Posterior vena cava (tissue), 2 donors: Measurements from ENCODE around the gene TAF11L7. TPM values are rescaled to one million over a fixed set of nuclear protein-coding genes. Genes with fewer than 3 reads are reported as not detected.
"Not testable (repeated sequence)": the region's sequence is repeated elsewhere in the genome, so short reads cannot be mapped to it uniquely, and the experiment has no call there.

Experiments used
- DNase-seq: peaks from one replicate; pipeline ENCODE4 v3.0.0-alpha.2; 2020; ENCODE audit warnings: low spot score
- intact Hi-C, 2 donors: fragments of 100-400 bp; cut with DNase I; formaldehyde crosslinking; loops; one replicate each; pipeline versions ENCODE4 v1.14.1 to v1.14.2; 2022 to 2023
- long read RNA-seq, 2 donors: library from polyadenylated mRNA; unstranded; transcript quantifications; one replicate each; pipeline ENCODE4 v2.0.0, GENCODE V29; 2020 to 2021
- total RNA-seq, 2 donors: library from RNA; stranded (reverse); fragmentation: NEBNext Ultra II Directional; extraction: Animal tissue kit (Norgen Biotek cat#: 25700); gene quantifications; one replicate each; pipeline ENCODE4 v1.2.1, GENCODE V29; 2021
- donor health status: DM: yes; HTN: yes; CAD: no.
- donor health status: DM: yes; HTN: yes; CAD: no.

The TAF11L7 gene
- not detected for total RNA-seq
- long read RNA-seq, donor 1: 0 reads
- long read RNA-seq, donor 2: 0 reads

- DNase-seq, intact Hi-C loops: not testable (repeated sequence)
These were observed at the start of gene TAF11L7 for GRCh38 chr5:17585658-17586057. TAF11L7 (minus strand) TSS chr5:17585758.

GRCh38 chr5:17634160-17634559 is 48.6 kb upstream of the TAF11L7 start, which contains the start of gene TAF11L14:
TAF11L14 (plus strand) TSS chr5:17634460.
- DNase-seq: no peak
- intact Hi-C loops: no loop called here

GRCh38 chr5:17631788-17632187 is 46.2 kb upstream of the TAF11L7 start, which contains the start of gene TAF11L13:
TAF11L13 (plus strand) TSS chr5:17632088.
- intact Hi-C loops, DNase-seq: not testable (repeated sequence)

- DNase-seq: no peak
- intact Hi-C loops: no loop called here
These were observed 40.1 kb upstream of the TAF11L7 start for GRCh38 chr5:17625686-17626085.

GRCh38 chr5:17620627-17621026 is 35.1 kb upstream of the TAF11L7 start:
- DNase-seq: no peak
- intact Hi-C loops: no loop called here

GRCh38 chr5:17619354-17619753 is 33.8 kb upstream of the TAF11L7 start:
- no peak for DNase-seq
- intact Hi-C loops: no loop called here

GRCh38 chr5:17614872-17615605 is 29.5 kb upstream of the TAF11L7 start:
- no peak for DNase-seq

GRCh38 chr5:17610092-17610491 is 24.5 kb upstream of the TAF11L7 start, which contains the start of gene TAF11L12:
TAF11L12 (plus strand) TSS chr5:17610392.
- peak; percentile 42 for DNase-seq
- intact Hi-C loops: not testable (repeated sequence)

More at GRCh38 chr5:17614872-17615605, 29.5 kb upstream of the TAF11L7 start:
- intact Hi-C loops: no loop called here

- peak; percentile 23 for DNase-seq
- intact Hi-C loops: not testable (repeated sequence)
These were observed 21.9 kb upstream of the TAF11L7 start for GRCh38 chr5:17607461-17607860.

GRCh38 chr5:17604951-17605350 is 19.4 kb upstream of the TAF11L7 start:
- DNase-seq: peak; percentile 69
- intact Hi-C loops: no loop called here

GRCh38 chr5:17603880-17604279 is 18.3 kb upstream of the TAF11L7 start, which contains the start of gene TAF11L11:
TAF11L11 (plus strand) TSS chr5:17604183.
- intact Hi-C loops: not testable (repeated sequence)
- peak; percentile 38 for DNase-seq

GRCh38 chr5:17597728-17598127 is 12.2 kb upstream of the TAF11L7 start, which contains the start of gene TAF11L10:
TAF11L10 (minus strand) TSS chr5:17597828.
- DNase-seq, intact Hi-C loops: not testable (repeated sequence)

GRCh38 chr5:17594255-17594654 is 8.7 kb upstream of the TAF11L7 start, which contains the start of gene TAF11L9:
TAF11L9 (minus strand) TSS chr5:17594394.
- intact Hi-C loops: not testable (repeated sequence)
- DNase-seq: peak; percentile 42

GRCh38 chr5:17590860-17591259 is 5.3 kb upstream of the TAF11L7 start, which contains the start of gene TAF11L8:
TAF11L8 (minus strand) TSS chr5:17590960.
- DNase-seq, intact Hi-C loops: not testable (repeated sequence)

Other genes with a start within 250 kb of the TAF11L7 start
- not detected for gene TAF11L2, start 87.5 kb downstream of the TAF11L7 start, total RNA-seq
- gene TAF11L3, start 67.4 kb downstream of the TAF11L7 start, total RNA-seq: not detected
- not detected for gene TAF11L4, start 64.0 kb downstream of the TAF11L7 start, total RNA-seq
- not detected for gene TAF11L5, start 60.5 kb downstream of the TAF11L7 start, total RNA-seq
- gene TAF11L6, start 57.1 kb downstream of the TAF11L7 start, total RNA-seq: not detected
- gene TAF11L8, start 5.2 kb upstream of the TAF11L7 start, total RNA-seq: not detected
- gene TAF11L9, start 8.6 kb upstream of the TAF11L7 start, total RNA-seq: not detected
- gene TAF11L10, start 12.1 kb upstream of the TAF11L7 start, total RNA-seq: not detected
- not detected for gene TAF11L11, start 18.4 kb upstream of the TAF11L7 start, total RNA-seq
- gene TAF11L12, start 24.6 kb upstream of the TAF11L7 start, total RNA-seq: not detected
- not detected for gene TAF11L13, start 46.3 kb upstream of the TAF11L7 start, total RNA-seq
- not detected for gene TAF11L14, start 48.7 kb upstream of the TAF11L7 start, total RNA-seq